ENCODE data around the gene COL12A1.

Gene COL12A1
- 0 to 0.54 (median 0.33) reads per million in 4 experiments for total RNA-seq

DNA sequence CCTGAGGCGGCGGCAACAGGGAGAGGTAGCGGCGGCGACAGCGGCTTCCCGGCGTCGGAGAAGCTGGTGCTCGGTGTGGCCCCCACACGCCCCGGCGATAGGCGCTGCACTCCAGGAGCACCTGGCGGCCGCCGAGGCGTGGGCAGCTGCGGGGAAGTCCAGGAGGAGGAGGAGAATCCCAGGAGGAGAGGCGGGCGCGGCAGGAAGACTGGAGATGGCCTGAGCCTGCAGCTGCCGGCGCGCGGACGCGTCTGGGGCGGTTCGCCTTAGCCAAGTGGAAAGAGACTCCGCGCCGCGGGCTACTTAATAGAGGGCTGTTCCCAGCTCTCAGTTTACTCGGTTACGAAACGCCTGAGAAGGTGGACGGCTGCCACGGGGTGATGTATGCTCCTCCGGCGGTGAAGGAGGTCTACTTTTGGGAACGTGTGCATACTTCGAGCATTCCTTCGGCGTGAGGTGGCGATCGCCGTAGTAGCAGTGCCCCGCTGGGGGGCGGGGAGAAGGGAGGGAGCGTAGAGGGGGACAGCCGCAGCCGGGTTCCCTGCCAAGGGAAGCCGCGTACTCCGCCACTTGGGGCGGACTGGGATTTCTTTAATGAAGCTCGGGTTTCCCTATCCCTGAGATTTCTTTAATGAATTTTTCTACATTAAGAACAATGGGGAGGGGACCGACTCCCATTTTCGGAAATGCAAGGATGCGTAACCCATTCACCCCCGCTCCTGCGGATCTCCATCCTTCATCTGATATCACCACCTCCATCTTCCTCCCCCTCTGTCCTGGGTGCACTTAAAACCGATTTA lies at the start of gene COL12A1:
Gene COL12A1, minus strand, starts transcription at position 278 of the 800 bp plus-strand sequence. CDS start 3,261 bp downstream, outside the sequence.
- no peak for DNase-seq

- DNase-seq: no peak
These were observed 44.7 kb upstream of the COL12A1 start for GRCh38 chr6:75250552-75250951.

GRCh38 chr6:75249837-75250236 lies 44.0 kb upstream of the COL12A1 start:
- no peak for DNase-seq

GRCh38 chr6:75246386-75246785 lies 40.5 kb upstream of the COL12A1 start:
- DNase-seq: no peak

DNA sequence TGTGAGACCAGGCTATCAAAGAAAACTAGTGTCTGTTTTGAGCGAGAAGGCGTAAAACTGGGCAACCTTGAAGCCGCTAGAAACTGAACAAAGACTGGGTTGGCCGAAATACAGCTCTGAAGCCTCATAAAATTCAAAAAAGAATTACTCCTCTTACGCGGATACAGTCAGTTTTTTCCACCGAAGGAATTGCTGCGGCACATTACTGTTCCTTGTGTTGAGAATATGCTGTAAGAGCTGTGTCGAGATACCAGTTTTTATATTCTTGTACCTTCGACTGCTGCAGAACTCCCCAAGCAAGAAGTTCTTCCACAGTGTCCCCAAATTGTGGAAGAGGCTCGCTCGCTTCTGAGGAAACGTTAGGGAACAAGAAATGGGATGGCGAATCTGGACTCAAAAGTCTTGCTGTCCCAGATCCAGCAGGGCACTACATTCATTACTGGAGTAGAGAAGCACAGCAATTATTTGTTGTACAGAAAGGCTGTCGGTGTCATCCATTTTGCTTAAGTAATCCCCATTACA lies 38.3 kb upstream of the COL12A1 start:
- no peak for DNase-seq

DNA sequence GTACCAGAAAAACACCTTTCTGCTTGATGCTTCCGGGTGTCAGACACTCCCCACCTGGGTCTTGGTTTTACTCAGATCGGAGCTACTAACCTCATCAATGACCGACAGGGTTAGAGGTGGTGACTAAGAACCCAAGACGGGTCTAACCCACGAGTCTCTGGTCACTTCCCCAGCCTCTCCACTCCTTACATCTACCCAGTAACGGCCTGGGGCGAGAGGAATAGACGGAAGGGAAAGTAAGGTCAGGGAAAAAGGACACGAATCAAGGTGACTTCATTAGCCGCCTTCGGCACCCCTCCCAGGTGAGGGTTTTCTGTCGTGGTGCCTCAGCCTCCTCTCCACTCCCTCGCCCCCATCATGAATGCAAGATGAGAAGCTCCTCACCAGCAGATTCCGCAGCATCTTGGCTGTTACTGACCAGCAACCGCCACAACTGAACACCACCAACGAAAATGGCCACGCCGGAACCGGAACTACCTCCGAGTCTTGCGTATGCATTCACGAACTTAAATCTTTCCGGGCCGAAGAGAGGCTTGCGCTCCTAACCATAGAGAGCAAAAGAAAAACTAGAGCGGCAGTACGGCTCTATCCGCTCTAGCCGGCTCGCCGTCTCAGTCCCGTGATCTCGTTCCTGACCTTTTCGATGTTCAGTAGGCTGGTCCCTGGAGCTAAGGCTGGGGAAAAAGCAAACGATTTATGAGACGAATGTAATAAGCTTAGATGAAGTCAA lies 37.6 kb upstream of the COL12A1 start, which contains the start of gene COX7A2:
Gene COX7A2, minus strand, starts transcription at position 469 of the 730 bp plus-strand sequence. Its CDS starts 67 bp downstream, at position 402.
- DNase-seq: peak; percentile 74

DNA sequence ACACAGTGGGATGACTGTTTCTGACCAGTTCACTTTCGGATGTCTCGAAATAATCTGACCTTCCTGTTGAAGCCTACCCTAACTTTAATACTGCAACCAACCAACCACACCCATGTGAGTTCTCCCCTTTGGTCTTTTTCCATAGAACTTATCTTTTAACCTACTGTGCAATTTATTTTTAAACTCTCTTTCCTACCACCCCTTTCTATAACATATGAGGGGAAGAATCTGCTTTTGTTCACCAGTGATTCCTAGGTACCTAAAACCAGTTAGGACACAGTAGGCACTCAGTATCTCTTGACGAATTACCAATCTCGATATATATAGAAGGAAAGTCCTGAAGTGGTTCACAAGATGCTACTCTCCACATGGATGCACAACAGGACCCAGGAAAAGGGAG lies 30.8 kb upstream of the COL12A1 start:
- DNase-seq: no peak

GRCh38 chr6:75235271-75235670 lies 29.4 kb upstream of the COL12A1 start:
- DNase-seq: no peak

DNA sequence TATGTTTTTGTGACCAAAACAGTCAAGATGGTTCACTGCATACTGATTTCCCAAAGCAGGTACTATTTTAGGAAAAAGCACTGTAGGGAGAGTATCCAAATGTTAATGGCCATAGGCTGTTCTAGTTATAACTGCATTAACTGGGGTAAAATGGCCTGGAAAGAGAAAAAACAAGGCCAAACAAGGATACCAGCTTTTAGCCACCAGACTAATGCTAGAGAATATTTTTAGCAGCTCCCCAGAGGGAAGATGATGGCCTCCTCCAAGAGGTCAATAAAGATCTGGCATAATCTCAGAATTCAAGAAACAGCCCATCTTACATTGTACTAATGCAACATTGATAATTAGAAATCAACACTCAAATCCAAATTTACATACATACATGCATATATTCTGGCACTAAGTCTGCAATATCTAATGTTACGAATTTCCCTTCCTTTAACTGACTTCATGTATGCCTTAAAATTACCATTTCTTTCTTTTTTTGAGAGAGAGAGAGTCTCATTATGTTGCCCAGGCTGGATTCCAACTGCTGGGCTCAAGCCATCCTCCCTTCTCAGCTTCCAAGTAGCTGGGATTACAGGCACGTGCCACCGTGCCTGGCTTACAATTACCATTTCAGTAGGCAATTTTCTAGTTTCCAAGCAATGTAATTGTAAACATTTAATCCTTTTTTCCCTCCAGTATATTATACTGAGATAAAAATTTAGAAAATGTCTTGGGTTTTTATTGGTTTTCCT lies 28.4 kb upstream of the COL12A1 start:
- no peak for DNase-seq

DNA sequence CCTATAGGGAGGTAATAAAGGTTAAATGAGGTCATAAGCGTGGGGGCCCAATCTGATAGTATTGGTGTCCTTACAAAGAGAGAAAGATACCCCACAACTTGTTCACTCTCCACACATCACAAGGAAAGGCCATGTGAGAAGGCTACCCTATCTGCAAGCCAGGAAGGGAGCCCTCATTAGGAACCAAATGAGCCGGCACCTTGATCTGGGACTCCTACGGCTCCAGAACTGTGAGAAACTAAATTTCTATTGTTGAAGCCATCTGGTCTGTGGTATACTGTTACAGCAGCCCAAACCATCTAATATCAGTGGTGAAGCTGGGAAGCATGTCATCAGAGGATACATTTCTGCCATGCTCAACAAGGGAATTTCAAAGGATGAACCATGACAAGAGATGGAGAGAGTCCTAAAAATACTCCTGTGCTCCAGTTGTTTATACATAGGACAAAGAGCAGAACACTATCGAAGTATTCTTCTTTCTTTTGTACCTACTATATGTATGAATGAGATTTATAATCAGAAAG lies 27.3 kb upstream of the COL12A1 start:
- DNase-seq: no peak

GRCh38 chr6:75230484-75231325 lies 24.9 kb upstream of the COL12A1 start:
- DNase-seq: no peak

DNA sequence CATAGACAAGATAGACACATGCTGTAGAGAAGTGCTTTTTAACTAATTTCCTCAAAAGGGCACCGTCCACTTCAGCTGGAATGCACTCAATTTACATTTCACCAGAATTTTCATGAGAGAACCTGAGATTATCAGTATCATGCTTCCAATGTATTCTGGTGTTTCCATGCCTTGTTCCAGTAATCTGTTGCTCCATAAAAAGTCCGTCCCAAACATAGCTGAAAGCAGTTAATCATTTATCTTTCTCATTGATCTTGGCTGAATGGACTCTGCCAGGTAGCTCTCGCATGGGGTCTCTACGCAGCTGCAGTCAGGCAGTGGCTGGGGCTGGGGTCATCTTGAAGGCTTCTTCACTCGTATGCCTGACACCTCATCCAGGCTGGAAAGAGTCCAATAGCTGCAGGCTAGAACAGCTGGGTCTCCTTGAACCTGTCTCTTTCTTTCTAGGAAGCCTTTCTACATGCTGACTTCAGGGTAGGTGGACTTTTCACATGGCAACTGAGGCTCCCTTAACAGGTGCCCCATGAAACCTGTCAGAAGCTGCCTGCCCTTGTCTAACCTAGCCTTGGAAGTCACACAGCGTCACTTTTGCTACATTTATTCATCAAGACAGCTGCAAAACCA lies 18.6 kb upstream of the COL12A1 start:
- no peak for DNase-seq

GRCh38 chr6:75223428-75223827 lies 17.6 kb upstream of the COL12A1 start:
- DNase-seq: no peak

- no peak for DNase-seq
These were observed 16.4 kb upstream of the COL12A1 start for GRCh38 chr6:75222261-75222660.

DNA sequence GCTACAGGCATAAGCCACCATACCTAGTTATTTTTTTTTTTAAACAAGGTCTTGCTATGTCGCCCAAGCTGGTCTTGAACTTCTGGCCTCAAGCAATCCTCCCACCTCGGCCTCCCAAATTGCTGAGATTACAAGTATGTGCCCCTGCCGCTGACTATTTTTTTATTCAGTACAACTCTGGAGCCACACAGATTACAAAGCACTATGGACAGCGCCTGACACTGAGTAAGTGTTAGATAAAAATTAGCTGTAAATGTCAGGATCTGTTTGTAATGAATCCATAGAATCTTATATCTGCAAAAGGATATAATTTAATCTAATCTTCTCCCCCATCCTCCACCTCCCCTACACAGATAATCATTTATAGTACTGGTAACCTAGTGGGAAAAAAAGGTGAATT lies 15.3 kb upstream of the COL12A1 start:
- no peak for DNase-seq

GRCh38 chr6:75220357-75220756 lies 14.5 kb upstream of the COL12A1 start:
- no peak for DNase-seq

DNA sequence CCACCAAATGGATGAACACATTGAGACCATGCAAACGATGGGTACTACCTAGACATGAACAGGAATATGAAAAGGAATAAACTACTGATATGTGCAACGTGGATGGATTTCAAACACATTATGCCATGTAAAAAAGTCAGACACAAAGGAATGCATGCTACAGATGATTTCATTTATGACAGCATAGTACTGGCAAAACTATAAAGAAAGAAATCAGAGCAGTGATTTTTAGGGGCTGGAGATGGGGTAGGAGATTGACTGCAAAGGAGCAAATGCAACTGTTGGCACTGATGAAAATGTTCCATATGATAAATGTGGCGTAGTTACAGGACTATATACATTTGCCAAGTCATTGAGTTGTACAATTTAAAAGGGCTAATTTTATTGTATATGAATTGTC lies 13.4 kb upstream of the COL12A1 start:
- DNase-seq: no peak

GRCh38 chr6:75217193-75217592 lies 11.3 kb upstream of the COL12A1 start:
- DNase-seq: no peak

DNA sequence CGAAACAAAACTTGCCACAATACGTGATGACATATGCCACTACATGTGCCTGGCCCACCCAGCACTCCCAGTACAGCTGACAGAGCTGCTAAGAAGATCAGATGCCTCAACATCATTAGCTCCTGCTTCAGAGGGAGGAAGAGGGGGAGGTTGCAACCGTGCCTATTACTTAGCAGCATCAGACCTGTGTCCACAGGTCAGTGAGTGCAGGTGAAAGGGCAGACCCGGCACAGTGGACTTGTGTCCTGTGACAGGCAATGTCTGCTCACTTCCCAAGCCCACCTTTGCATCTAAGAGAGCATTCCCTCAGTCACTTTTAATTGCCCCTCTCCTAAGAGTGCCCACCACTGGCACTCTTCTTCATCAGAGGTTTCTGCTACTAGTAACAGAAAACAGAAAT lies 9.4 kb upstream of the COL12A1 start:
- no peak for DNase-seq

DNA sequence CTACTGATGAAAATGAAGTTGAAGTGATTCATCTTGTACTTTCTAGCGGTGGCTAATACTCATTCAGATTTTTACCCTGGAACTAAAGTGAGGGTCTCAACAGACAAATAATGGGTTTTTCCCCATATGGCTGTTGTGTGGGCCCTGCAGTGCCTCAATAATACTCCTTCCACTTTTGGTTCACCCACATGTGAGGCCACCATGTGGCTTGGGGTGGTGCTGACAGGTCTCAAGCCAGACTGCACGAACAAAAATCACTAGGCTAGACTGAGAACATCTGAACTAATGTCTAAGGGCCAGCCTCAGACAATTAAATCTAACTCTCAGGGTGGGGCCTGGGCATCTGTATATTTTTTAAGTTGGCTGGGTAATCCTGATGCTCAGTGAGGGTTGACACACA lies 7.9 kb upstream of the COL12A1 start:
- DNase-seq: no peak

DNA sequence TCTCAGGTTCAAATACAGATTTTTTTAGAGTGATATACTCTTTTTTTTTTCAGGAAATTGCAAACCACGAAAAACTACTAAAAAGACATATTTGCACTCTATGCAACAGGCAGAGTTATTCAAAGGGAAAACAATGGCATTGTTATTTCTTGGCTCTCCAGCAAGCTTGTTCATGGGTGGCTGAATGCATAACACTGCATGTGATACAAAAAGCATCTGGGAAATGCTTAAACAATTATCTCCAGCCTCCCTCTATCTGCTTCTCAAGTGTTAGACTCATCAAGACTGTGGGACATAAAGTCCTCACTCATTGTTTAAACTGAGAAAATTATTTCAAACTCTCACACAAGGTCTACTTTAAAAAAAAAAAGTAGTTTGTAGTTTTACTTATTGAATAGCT lies 7.3 kb upstream of the COL12A1 start:
- no peak for DNase-seq

Measured in effector CD8-positive, alpha-beta T cell (primary cell).